PFSK-1 (cell line): ENCODE data around the gene EPN3.

ENCODE experiments used
- FOXP2 ChIP-seq: optimal IDR thresholded peaks from 2 replicates; pipeline ENCODE3; 2011; ENCODE audit warnings: borderline replicate concordance, control low read depth, inconsistent platforms; ENCODE audit not compliant: insufficient read depth; ENCODE audit errors: extremely low read length, extremely low read depth
- POLR2AphosphoS5 ChIP-seq: IDR thresholded peaks from 2 replicates; pipeline ENCODE4 v1.6.1; 2012; ENCODE audit warnings: low read depth, mild to moderate bottlenecking, control low read depth, low read length, moderate library complexity
- REST ChIP-seq, 2 experiments: IDR thresholded peaks; 2 replicates each; pipeline versions ENCODE4 v1.6.1 to v1.8.0; 2011 to 2012; ENCODE audit warnings: low read depth in 2 of 2, low read length in 2 of 2, control low read depth in 1 of 2, inconsistent platforms in 1 of 2, mild to moderate bottlenecking in 1 of 2, moderate library complexity in 1 of 2; ENCODE audit not compliant: insufficient read depth in 1 of 2
- SIN3A ChIP-seq: IDR thresholded peaks from 2 replicates; pipeline ENCODE4 v1.6.1; 2012; ENCODE audit warnings: mild to moderate bottlenecking, low read length, moderate library complexity, borderline replicate concordance; ENCODE audit not compliant: insufficient read depth
- TAF1 ChIP-seq: IDR thresholded peaks from 2 replicates; pipeline ENCODE4 v1.6.1; 2012; ENCODE audit warnings: low read length, control low read depth, borderline replicate concordance; ENCODE audit not compliant: insufficient read depth

The EPN3 gene

GRCh38 chr17:50588391-50589049 is 56.0 kb downstream of the EPN3 start:
- no peak for TF ChIP-seq TAF1
- TF ChIP-seq FOXP2, result no peak
- no peak for TF ChIP-seq SIN3A
- TF ChIP-seq POLR2AphosphoS5, result no peak
- no peak for TF ChIP-seq REST (IDR thresholded peaks at IDR 0.05; ENCODE audit: insufficient read depth in 1 of 2, low read depth in 2 of 2, low read length in 2 of 2)

- TF ChIP-seq POLR2AphosphoS5 (no peak), SIN3A (no peak), REST (IDR thresholded peaks at IDR 0.05; ENCODE audit: insufficient read depth in 1 of 2, low read depth in 2 of 2, low read length in 2 of 2) (no peak), FOXP2 (no peak), TAF1 (no peak)
Observed at GRCh38 chr17:50589095-50589705, 56.7 kb downstream of the EPN3 start.

GRCh38 chr17:50590946-50591737 is 58.6 kb downstream of the EPN3 start:
- TF ChIP-seq REST (IDR thresholded peaks at IDR 0.05; ENCODE audit: insufficient read depth in 1 of 2, low read depth in 2 of 2, low read length in 2 of 2) (no peak), POLR2AphosphoS5 (no peak), FOXP2 (no peak), SIN3A (no peak), TAF1 (no peak)

- TF ChIP-seq REST (IDR thresholded peaks at IDR 0.05; ENCODE audit: insufficient read depth in 1 of 2, low read depth in 2 of 2, low read length in 2 of 2), result no peak
- TF ChIP-seq POLR2AphosphoS5, result no peak
- TF ChIP-seq SIN3A, result no peak
- no peak for TF ChIP-seq TAF1
- TF ChIP-seq FOXP2, result no peak
Observed at GRCh38 chr17:50593321-50593720, 60.8 kb downstream of the EPN3 start.
